ENCODE results near the gene MITF. TPM values are rescaled to one million over a fixed set of nuclear protein-coding genes. Genes with fewer than 3 reads are reported as not detected.

Gene MITF
- total and polyA plus RNA-seq, 10 donors = 0.83 to 11.9 (median 6.2) TPM

DNA sequence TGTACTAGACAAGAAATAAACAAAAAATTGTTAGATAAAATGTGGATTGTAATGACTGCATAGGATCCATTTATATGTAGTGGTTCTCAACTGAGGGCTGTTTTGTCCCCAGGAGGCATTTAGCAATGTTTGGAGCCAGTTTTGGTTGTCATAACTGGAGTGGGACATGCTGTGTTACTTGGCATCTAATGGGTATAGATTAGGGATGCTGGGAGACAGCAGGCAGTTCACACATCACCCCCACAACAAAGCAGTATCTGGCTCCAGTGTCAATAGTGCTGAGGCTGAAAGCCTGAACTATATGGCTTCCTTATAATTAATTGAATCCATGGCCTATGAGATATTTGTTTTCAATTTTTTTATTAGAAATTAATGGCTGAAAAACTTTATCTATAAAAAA, 188.3 kb downstream of the MITF start:
- Histone ChIP-seq H3K27me3 (replicated peaks in 1 of 7) (no peaks in the 10 kb centered on the region), H3K36me3 (no peaks in the 10 kb centered on the region), H3K4me1 (no peaks in the 10 kb centered on the region), H3K9me3 (no peaks in the 10 kb centered on the region), H3K27ac (no peak overlapping the region), H3K4me3 (no peak overlapping the region)
- DNase-seq = no peak
- intact Hi-C loops (cut with DNase I; ENCODE audit: low total_unique reads) = no loop called here
- TF ChIP-seq POLR2AphosphoS5 (IDR thresholded peaks at IDR 0.05) = no peak
- TF ChIP-seq, protein P1, sequence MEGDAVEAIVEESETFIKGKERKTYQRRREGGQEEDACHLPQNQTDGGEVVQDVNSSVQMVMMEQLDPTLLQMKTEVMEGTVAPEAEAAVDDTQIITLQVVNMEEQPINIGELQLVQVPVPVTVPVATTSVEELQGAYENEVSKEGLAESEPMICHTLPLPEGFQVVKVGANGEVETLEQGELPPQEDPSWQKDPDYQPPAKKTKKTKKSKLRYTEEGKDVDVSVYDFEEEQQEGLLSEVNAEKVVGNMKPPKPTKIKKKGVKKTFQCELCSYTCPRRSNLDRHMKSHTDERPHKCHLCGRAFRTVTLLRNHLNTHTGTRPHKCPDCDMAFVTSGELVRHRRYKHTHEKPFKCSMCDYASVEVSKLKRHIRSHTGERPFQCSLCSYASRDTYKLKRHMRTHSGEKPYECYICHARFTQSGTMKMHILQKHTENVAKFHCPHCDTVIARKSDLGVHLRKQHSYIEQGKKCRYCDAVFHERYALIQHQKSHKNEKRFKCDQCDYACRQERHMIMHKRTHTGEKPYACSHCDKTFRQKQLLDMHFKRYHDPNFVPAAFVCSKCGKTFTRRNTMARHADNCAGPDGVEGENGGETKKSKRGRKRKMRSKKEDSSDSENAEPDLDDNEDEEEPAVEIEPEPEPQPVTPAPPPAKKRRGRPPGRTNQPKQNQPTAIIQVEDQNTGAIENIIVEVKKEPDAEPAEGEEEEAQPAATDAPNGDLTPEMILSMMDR (IDR thresholded peaks at IDR 0.05 in 8 of 11, conservative IDR thresholded peaks at IDR 0.05 in 3 of 11) = no peak
- TF ChIP-seq POLR2A (IDR thresholded peaks at IDR 0.05) = no peak

DNA sequence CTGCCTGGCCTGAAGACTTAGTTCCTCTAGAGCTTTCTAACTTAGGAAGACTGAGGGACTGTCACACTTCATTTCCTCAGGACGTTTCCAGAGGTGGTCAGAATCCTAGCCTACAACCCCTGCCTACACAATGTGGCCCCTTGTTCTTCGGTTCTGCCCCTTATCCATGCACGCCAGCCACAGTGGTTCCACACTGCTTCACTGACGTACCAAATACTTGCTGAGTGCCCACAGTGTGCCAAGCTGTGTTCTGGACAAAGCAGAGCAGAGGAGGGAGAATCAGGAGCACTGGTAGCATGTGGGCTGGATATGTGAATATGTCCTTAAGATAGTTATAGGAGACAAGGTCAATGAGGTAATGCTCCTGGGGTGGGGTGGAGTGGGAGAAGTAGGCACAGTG, 189.8 kb downstream of the MITF start:
- intact Hi-C loops (cut with DNase I; ENCODE audit: low total_unique reads) = no loop called here
- 69 to 85% (median 75%) methylated on average over 4 of the region's 4 CpGs for WGBS, 5 donors
- no peaks in the 10 kb centered on the region for H3K36me3 ChIP-seq
- no peaks in the 10 kb centered on the region for H3K4me1 ChIP-seq
- H3K9me3 ChIP-seq = no peaks in the 10 kb centered on the region
- H3K4me3 ChIP-seq = no peak overlapping the region
- no peaks in the 10 kb centered on the region for H3K27me3 ChIP-seq (replicated peaks in 1 of 7)
- TF ChIP-seq, protein P1 (IDR thresholded peaks at IDR 0.05 in 8 of 11, conservative IDR thresholded peaks at IDR 0.05 in 3 of 11) = no peak
- TF ChIP-seq POLR2A (IDR thresholded peaks at IDR 0.05) = no peak
- TF ChIP-seq POLR2AphosphoS5 (IDR thresholded peaks at IDR 0.05) = no peak
- no peak overlapping the region for H3K27ac ChIP-seq
- no peak for DNase-seq

DNA sequence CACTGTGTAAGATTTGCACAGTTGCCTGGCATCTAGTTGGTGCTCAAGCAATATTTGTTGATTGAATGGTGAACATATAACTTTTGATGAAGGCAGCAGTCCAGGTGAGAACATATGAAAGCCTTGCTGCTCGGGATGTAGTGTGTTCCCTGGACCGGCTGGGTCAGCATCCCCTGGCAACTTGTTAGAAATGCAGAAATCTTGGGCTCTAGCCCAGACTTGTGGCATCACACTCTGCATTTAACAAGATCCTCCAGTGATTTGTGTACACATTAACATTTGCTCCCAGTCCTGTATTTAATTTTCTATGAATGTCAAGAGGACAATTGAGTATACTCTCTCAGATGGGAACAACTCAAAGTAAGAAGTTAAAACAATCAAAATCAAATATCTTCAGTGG, 191.3 kb downstream of the MITF start:
- TF ChIP-seq POLR2AphosphoS5 (IDR thresholded peaks at IDR 0.05) = no peak
- no peak for TF ChIP-seq POLR2A (IDR thresholded peaks at IDR 0.05)
- TF ChIP-seq, protein P1 (IDR thresholded peaks at IDR 0.05 in 8 of 11, conservative IDR thresholded peaks at IDR 0.05 in 3 of 11) = no peak
- intact Hi-C loops (cut with DNase I; ENCODE audit: low total_unique reads) = no loop called here
- H3K27me3 ChIP-seq (replicated peaks in 1 of 7) = no peaks in the 10 kb centered on the region
- no peak overlapping the region for H3K27ac ChIP-seq
- DNase-seq = no peak
- H3K36me3 ChIP-seq = no peaks in the 10 kb centered on the region
- H3K4me1 ChIP-seq = no peaks in the 10 kb centered on the region
- WGBS, 5 donors = 85 to 100% (median 87%) methylated on average over 2 of the region's 2 CpGs
- H3K9me3 ChIP-seq = no peaks in the 10 kb centered on the region
- no peak overlapping the region for H3K4me3 ChIP-seq

DNA sequence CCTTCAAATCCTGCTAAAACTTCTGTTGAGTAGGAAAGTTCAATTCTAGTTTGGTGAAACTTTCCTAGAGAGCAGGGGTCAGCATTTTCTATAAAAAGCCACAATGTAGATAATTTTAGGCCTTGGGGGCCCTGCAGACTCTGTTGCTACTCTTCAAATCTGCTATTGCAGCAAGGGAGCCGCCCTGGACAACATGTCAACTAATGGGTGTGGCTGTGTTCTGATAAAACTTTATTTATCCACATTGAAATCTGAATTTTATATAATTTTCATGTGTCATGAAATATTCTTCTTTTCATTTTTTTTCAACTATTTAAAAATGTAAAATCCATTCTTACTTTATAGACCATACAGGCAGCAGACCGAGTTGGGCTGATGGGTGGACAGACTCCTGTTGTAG, 192.8 kb downstream of the MITF start:
- TF ChIP-seq, protein P1 (IDR thresholded peaks at IDR 0.05 in 8 of 11, conservative IDR thresholded peaks at IDR 0.05 in 3 of 11) = no peak
- no peak for TF ChIP-seq POLR2A (IDR thresholded peaks at IDR 0.05)
- TF ChIP-seq POLR2AphosphoS5 (IDR thresholded peaks at IDR 0.05) = no peak
- Histone ChIP-seq H3K4me3 (no peak overlapping the region), H3K36me3 (no peaks in the 10 kb centered on the region), H3K9me3 (no peaks in the 10 kb centered on the region), H3K4me1 (no peaks in the 10 kb centered on the region), H3K27ac (no peak overlapping the region), H3K27me3 (replicated peaks in 1 of 7) (no peaks in the 10 kb centered on the region)
- no peak for DNase-seq
- intact Hi-C loops (cut with DNase I; ENCODE audit: low total_unique reads) = no loop called here
- WGBS, 5 donors = 82 to 94% (median 85%) methylated on average over 2 of the region's 2 CpGs

Data from spleen (tissue), 11 donors.